ENCODE data around the gene PHF21A. TPM values are rescaled to one million over a fixed set of nuclear protein-coding genes. Genes with fewer than 3 reads are reported as not detected.

PHF21A gene
- total and polyA plus RNA-seq, 2 donors (not counting 3 experiments of a cell fraction or from before 2014, with no cell fraction given) = 14.1 to 30.5 TPM

DNA sequence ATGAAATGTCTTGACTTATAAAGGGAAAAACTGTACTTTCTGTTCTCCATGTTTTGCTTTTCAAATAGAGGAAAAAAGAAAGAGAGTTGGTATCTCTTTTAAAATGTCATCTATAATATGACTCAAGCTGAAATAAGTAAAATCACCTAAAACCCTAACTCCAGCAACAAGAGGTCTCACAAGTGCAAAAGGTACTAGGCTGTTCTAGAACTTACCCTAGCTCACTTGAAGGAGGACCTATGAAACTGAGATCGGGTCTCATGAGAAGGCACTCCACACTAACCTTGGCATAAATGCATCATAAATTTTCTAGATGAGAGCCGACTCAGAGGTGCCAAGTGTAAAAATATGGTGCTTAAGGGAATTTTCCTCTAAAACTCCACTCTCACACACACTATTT is 63.8 kb downstream of the PHF21A start:
- H3K4me2 ChIP-seq (ENCODE audit: insufficient read depth, low read length) = no peak overlapping the region
- no peak overlapping the region for H3K27ac ChIP-seq (ENCODE audit: insufficient read depth, low read depth, low read length)
- BruUV-seq (replicated peaks) = no TSS peak
- CTCF ChIA-PET = no interaction called here
- dilution Hi-C loops (cut with MboI; ENCODE audit: extremely low pct_ligation_motif_present, low sequenced_read_pairs) (no loop called here), intact Hi-C loops (cut with micrococcal nuclease) (no loop called here)
- no peaks in the 10 kb centered on the region for H3K9me3 ChIP-seq (replicated peaks; ENCODE audit: control insufficient read depth, insufficient read depth, low read length)
- DNase-seq (ENCODE audit: low read depth, low spot score) = no peak
- peaks cover 3% of the 10 kb centered on the region for H4K20me1 ChIP-seq (replicated peaks; ENCODE audit: control insufficient read depth, extremely low read depth, insufficient read depth, low read length)
- no peak overlapping the region for H3K4me3 ChIP-seq (replicated peaks in 1 of 3; ENCODE audit: insufficient read depth in 1 of 3, low read depth in 1 of 3, low read length in 3 of 3)
- peaks cover 5% of the 10 kb centered on the region for H3K9me1 ChIP-seq (replicated peaks; ENCODE audit: control insufficient read depth, extremely low read depth, insufficient read depth, low read length)
- H3K9ac ChIP-seq (replicated peaks; ENCODE audit: extremely low read depth, insufficient read depth, low read length) = no peak overlapping the region
- H3K27me3 ChIP-seq (ENCODE audit: control insufficient read depth in 2 of 2, insufficient read depth in 2 of 2, low read length in 2 of 2) = no peaks in the 10 kb centered on the region
- no peaks in the 10 kb centered on the region for H3K36me3 ChIP-seq (ENCODE audit: control insufficient read depth in 2 of 2, extremely low read depth in 1 of 2, insufficient read depth in 2 of 2, low read length in 2 of 2)
- POLR2A ChIA-PET = no interaction called here
- FAIRE-seq = no peak
- TF ChIP-seq POLR2AphosphoS5 (IDR thresholded peaks at IDR 0.05; ENCODE audit: insufficient read depth, low read depth, low read length) (no peak), FOS (IDR thresholded peaks at IDR 0.05; ENCODE audit: borderline replicate concordance, insufficient read depth, low read length) (no peak), MYC (IDR thresholded peaks at IDR 0.05; ENCODE audit: low read depth, low read length) (no peak), EZH2 (IDR thresholded peaks at IDR 0.05; ENCODE audit: borderline replicate concordance, low read depth, low read length, severe bottlenecking) (no peak), JUN (IDR thresholded peaks at IDR 0.05; ENCODE audit: borderline replicate concordance, insufficient read depth, insufficient read length, low read depth) (no peak), POLR2A (IDR thresholded peaks at IDR 0.05; ENCODE audit: low read depth, low read length) (no peak), GATA2 (IDR thresholded peaks at IDR 0.05; ENCODE audit: insufficient read depth, insufficient read length, low read depth, low read length) (no peak)
- TF ChIP-seq, protein P1, sequence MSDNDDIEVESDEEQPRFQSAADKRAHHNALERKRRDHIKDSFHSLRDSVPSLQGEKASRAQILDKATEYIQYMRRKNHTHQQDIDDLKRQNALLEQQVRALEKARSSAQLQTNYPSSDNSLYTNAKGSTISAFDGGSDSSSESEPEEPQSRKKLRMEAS (IDR thresholded peaks at IDR 0.05; ENCODE audit: insufficient read depth, insufficient read length) = no peak
- TF ChIP-seq, protein P2, sequence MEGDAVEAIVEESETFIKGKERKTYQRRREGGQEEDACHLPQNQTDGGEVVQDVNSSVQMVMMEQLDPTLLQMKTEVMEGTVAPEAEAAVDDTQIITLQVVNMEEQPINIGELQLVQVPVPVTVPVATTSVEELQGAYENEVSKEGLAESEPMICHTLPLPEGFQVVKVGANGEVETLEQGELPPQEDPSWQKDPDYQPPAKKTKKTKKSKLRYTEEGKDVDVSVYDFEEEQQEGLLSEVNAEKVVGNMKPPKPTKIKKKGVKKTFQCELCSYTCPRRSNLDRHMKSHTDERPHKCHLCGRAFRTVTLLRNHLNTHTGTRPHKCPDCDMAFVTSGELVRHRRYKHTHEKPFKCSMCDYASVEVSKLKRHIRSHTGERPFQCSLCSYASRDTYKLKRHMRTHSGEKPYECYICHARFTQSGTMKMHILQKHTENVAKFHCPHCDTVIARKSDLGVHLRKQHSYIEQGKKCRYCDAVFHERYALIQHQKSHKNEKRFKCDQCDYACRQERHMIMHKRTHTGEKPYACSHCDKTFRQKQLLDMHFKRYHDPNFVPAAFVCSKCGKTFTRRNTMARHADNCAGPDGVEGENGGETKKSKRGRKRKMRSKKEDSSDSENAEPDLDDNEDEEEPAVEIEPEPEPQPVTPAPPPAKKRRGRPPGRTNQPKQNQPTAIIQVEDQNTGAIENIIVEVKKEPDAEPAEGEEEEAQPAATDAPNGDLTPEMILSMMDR (IDR thresholded peaks at IDR 0.05; ENCODE audit: extremely low read depth in 1 of 2, insufficient read depth in 1 of 2, low read depth in 1 of 2, low read length in 2 of 2) = no peak
- H3K79me2 ChIP-seq (ENCODE audit: control insufficient read depth, insufficient read depth, low read length) = no peaks in the 10 kb centered on the region
- no peaks in the 10 kb centered on the region for H3K4me1 ChIP-seq (ENCODE audit: control insufficient read depth, extremely low read depth, insufficient read depth, low read length)
- H2AFZ ChIP-seq (ENCODE audit: low read depth, low read length) = no peak overlapping the region

Data from endothelial cell of umbilical vein (primary cell).